Stimulated activated naive CD4-positive, alpha-beta T cell (primary cell): ENCODE results near the gene GABBR2.

Experiments
- DNase-seq, 6 experiments: peaks; one replicate each; lab custom pipeline; 2025; lab: John Stamatoyannopoulos, UW

Gene GABBR2

DNA sequence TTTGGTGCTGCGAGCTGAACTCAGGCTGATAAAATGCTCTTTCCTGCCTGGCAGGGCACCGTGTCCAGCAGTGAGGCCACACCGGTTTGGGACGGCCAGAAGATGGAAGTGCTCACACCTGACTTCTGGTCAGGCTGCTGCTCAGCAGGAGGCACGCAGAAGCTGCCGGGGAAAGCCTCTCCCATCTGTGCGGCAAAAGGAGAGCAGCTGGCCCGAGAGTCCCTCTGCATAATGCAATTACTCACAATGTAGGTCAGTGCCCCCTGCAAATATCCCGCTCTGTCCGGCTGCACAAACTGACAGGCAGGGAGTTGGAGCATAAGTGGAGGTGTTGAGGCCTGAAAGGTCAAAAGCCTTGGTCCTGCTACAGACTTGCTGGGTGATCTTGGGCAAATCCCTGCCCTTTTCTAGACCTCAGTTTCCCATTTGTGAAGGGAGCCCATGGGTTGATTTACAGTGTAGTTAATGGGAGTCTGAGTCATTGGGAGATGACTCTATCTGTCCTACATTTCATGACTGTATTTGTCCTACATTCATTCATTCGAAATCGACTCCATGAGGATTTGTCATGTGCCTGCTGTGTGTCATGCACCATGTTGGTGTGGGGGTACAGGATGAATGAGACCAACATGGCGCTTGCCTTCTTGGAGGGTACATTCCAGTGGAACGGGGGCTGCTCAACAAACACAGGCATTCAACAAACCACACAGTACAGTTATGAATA lies 391.4 kb downstream of the GABBR2 start:
- DNase-seq = no peak

GRCh38 chr9:98316445-98317133 lies 392.1 kb downstream of the GABBR2 start:
- no peak for DNase-seq

DNA sequence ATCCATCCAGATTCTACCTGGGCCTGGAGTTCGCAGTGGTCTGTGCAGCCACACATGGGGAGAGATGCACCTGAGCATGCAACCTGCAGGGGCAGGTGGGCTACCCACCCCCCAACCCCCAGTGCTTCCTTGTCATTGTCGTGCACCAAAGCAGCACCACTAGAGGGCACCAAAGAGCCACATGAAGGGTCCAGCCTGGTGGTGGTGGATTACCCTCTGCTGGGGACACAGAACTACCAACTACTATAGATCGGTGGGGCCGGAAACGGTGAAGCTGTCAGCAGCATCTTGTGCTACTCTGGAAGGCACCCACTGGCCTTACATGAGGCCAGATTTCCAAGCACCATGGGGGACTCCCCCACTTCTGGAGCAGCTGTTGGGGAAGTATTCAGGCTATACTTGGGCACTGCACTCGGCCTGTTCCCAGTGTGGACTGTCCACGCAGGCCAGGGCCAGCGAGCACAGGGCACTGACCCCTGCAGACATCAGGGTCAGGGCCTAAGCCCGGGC lies 393.1 kb downstream of the GABBR2 start:
- DNase-seq = peak; percentile 39 to 74 (median 64)

DNA sequence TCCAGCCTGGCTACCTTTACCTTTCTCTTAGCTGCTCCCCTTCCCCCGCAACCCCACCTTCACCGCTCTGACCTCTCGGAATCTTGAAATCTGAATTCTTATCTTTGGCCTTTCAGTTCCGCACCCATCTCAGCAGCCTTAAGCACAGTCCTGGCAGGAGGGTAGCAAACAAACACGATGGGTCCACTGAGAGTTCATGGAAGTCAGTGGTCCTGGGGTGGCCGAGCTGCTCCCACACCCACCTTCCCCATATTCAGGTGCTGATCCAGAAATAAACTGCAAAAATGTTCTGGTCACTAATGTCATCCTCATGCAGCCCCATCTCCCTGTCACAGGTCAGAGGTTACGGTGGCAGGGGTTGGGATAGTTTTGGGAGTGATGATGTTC lies 393.7 kb downstream of the GABBR2 start:
- DNase-seq = no peak

- DNase-seq = no peak
These were observed 394.2 kb downstream of the GABBR2 start for GRCh38 chr9:98314381-98315066.

GRCh38 chr9:98312365-98312764 lies 396.4 kb downstream of the GABBR2 start:
- DNase-seq = no peak

GRCh38 chr9:98311541-98311940 lies 397.2 kb downstream of the GABBR2 start:
- no peak for DNase-seq

GRCh38 chr9:98310752-98311392 lies 397.9 kb downstream of the GABBR2 start:
- no peak for DNase-seq

DNA sequence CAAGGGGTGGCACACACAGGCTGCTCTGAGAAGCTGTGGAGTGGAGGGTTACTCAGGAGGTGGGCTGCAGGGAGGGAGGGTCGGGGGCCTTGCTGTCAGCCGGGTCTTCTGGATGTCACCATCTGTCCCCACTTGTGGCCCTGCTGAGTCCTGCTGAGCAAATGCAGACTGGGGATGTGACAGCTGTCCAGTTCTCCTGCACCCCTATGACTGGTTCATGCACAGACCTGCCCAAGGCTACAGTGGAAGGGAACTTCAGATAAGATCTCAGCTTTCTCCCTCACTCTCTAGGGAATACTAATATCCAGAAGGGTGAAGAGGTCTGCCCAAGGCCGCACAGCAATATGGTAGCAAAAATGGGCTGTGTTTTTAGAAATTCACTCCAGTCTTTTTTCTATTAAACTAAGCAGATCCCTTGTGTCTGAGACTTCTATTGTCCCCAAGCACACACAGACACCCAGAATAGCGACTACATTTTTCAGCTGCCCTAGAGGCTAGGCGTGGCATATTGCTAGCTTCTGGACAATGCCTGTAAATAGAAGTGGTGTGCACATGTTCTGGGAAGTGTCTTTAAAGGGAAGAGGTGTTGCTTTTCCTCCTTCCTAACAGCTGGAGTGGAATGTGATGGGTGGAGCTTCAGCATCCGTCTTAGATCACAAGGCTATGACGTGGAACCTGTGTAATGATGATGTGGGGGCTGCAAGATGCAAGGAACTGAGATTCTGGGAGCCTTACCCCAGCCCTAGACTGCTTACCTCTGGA lies 402.2 kb downstream of the GABBR2 start:
- DNase-seq = no peak

DNA sequence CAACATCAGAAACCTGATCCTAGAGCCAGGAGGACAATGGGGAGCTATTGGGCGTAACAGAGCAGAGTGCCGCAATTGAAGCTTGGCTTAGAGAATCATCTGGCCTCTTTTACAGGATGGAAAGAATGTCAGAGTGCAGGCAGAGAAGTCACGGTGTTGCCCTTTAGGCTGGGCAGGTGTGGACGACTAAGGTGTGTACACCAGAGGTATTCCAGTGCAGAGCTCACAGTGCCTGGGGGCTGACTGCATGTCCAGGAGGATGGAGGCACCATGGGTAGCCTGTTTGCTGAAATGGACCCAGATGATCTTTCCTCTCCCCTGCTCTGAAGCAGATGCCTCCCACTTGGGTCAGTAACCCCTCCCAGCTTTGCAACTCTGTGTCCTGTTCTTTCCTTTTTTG lies 404.4 kb downstream of the GABBR2 start:
- no peak for DNase-seq

- DNase-seq = no peak
These were observed 405.1 kb downstream of the GABBR2 start for GRCh38 chr9:98303633-98304125.

GRCh38 chr9:98302938-98303632 lies 405.6 kb downstream of the GABBR2 start:
- DNase-seq = no peak

DNA sequence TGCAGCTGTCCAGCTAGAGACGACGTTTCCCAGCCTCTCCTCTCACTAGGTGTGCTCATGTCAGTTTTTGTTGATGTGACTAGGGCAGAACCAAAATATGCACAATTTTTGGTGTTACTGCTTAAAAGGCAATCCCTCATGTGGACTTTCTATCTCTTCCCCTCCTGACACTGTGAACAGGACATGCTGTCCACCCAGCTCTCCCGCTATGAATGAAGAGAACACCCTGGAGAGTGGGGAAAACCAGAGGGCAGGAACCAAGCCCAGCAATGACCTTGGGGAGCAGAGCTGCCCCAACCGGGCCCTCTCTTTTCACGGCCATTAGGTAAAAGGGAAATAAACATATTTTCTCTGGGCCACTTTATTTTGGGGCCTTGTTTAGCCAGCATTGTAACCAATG lies 406.6 kb downstream of the GABBR2 start:
- DNase-seq = no peak

DNA sequence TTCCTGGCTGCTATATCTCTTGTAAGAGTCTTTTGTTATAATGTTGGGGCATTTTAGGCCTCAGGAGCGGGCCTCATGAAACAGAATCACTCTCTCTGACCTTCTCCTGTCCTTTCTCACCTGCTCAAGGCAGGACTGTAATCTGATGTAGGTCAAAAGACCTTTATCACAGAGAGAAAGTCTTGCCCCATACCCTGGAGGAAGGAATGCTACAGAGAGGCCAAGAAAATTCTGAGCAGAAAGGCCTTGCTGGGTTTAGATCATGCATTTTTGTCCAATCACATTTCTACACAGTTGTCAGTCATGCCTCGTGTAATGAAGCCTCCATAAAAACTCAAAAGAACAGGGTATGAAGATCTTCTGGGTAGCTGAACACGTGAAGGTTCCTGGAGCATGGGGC lies 408.1 kb downstream of the GABBR2 start:
- no peak for DNase-seq

DNA sequence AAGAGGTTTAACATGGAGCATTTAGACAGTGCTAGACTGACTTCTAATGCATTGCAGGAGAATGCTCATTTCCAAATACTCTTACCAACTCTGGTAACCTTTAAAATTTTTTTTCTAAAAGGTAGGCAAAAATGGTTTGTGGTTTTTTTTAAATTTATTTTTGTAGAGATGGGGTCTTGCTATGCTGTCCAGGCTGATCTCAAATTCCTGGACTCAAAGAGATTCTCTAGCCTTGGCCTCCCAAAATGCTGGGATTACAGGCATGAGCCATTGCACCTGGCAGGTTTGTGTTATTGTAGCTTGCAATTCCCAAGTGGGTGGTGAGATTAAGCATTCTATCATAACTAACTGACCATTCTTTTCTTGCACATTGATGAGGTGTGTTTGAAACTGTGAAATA lies 410.3 kb downstream of the GABBR2 start:
- DNase-seq = no peak

GRCh38 chr9:98295824-98296223 lies 412.9 kb downstream of the GABBR2 start:
- no peak for DNase-seq

DNA sequence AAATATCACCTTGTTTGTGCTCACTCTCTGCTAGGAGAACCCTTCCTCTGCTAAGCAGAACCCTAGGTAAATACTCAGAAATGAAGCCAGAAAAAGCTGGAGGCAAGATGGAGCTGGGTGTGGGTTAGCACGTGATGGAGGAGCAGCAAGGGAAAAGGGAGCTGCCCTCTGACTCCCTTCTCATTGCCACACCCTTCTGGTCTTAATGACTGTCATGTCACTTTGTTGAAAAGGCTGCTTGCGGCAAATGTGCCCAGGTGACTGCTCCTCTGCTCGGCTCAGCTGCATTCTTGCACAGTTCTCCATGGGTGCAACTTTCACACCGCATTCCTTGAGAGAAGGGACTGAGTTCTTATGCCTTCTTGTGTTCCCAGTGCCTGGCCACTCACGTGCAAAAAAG lies 416.9 kb downstream of the GABBR2 start:
- no peak for DNase-seq

DNA sequence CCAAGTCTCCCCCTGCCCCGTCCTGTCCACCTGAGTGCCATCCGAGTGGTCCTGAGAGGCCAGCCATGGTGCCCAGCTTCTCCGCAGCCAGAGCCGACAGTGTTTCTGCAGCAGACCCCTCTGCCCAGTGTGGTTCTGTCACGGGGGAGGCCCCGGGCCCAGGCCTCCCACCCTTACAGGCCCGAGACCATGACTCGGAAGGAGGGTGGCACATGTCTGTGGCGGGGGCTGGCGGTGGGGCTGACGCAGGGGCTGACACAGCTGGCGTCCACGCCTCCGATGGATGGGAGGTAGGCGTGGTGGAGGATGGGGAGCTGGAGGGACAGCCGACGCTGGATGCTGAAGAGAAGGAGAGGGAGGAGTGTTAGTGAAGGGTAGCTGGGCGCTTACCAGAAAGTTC lies 418.3 kb downstream of the GABBR2 start:
- DNase-seq = no peak

DNA sequence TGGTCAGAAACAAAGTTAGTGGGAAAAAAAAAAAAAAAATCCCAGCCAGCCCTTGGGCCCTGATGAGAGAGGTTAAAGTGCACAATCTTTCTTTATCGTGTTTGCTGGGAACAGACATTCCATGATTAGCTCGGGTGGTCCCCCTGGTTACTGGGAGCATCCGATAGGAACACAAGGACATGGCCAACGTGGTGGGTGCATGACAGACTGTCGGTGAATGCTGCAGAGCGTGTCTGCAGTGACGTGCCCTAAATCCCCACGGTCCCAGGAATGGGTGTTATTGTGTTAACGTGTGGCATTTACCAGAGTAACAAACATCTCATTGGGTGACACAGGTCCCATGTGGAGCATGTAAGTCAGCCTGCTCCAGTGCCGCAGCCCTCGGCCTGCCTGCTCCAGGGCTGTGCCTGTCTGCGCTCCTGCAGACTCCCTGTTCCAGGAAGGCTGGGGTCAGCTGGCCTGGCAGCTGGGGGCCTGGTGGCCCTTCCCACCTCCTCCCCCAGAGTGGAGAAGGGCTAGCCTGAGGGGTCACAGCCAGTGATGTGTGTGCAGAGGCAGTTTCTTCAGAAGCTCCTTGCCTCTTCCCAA lies 419.0 kb downstream of the GABBR2 start:
- DNase-seq = no peak

DNA sequence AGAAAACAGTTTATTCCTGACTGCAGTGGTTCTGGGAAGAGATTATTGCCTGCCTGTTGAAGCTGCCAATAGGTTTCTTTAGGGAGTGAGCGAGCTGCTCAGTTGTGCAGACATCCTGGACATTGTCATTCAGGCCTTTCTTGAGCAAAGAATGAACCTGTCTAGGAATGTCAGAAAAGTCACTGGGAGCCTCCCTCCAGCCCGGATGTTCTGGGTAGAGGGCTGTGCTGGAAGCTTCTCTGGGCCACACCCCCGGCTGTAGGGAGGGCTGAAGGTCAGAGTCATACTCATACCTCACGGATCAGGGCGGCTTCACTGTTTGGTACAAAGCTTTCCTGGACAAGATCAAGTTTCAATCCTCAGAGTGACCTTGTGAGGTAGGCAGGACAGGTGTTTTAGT lies 419.9 kb downstream of the GABBR2 start:
- no peak for DNase-seq

DNA sequence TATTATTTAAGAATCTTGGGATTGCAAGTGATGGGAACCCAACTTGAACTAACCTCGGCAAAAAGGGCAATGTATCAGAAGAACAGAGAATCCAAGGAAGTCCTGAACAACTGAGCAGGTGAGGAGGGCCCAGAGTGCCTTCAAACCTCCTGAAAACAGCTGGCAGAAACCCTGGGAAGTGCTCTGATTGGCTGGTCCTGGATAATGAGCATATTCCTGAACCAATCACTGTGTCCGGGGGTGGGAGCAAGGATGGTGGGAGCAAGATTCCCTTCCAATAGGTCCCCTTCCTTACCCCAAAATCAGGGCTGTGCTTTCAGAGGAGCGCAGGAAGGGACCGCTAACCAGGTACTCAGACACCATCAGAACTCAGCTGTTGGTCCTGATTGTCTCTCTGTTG lies 421.4 kb downstream of the GABBR2 start:
- no peak for DNase-seq
